SK-N-SH (cell line): ENCODE measurements around the gene ALG13. TPM values are rescaled to one million over a fixed set of nuclear protein-coding genes. Genes with fewer than 3 reads are reported as not detected.

ENCODE experiments used
- CTCF ChIA-PET: fragments of 300-600, 350-600 bp; formaldehyde crosslinking; extraction: SDS; loops from one replicate; lab custom pipeline; 2021; lab: Yijun Ruan, JAX
- POLR2A ChIA-PET: fragments of 350-600 bp; sonication (Branson Sonifier 250); formaldehyde crosslinking; extraction: SDS; loops from one replicate; lab custom pipeline; 2020; ENCODE audit warnings: antibody characterized with exemption, inconsistent platforms; lab: Yijun Ruan, JAX
- DNase-seq: peaks from one replicate; pipeline ENCODE4 v3.0.0; 2012
- H2AFZ ChIP-seq: fragments of 200-600 bp; sonication (generic); 2 replicates; pipeline ENCODE4 v1.8.1; 2016; ENCODE audit warnings: antibody characterized with exemption, mild to moderate bottlenecking, low read depth
- H3F3A ChIP-seq: fragments of 200-600 bp; sonication (generic); replicated peaks from 2 replicates; pipeline ENCODE3; 2016; ENCODE audit warnings: antibody characterized with exemption, mild to moderate bottlenecking; ENCODE audit not compliant: insufficient read depth
- H3K27ac ChIP-seq, 2 experiments: fragments of 200-500 bp in 1 of 2; fragments of 200-600 bp in 1 of 2; sonication (Bioruptor generic) in 1 of 2; sonication (generic), shearing (Covaris generic) in 1 of 2; 2 replicates each; pipeline versions ENCODE4 v1.5.1 to v1.6.1; 2014 to 2016; ENCODE audit warnings: low read depth in 2 of 2, inconsistent platforms in 1 of 2, low read length in 1 of 2, mild to moderate bottlenecking in 1 of 2, mixed read lengths in 1 of 2
- H3K27me3 ChIP-seq: fragments of 200-600 bp; sonication (generic), shearing (Covaris generic); 2 replicates; pipeline ENCODE4 v1.6.1; 2016; ENCODE audit warnings: mixed run types; ENCODE audit not compliant: insufficient read depth
- H3K36me3 ChIP-seq, 2 experiments: fragments of 200-500 bp in 1 of 2; fragments of 200-600 bp in 1 of 2; sonication (Bioruptor generic) in 1 of 2; sonication (generic) in 1 of 2; replicated peaks in 1 of 2; 2 replicates each; pipeline versions ENCODE3 to v1.5.1; 2014 to 2016; ENCODE audit warnings: low read length in 1 of 2, mild to moderate bottlenecking in 1 of 2; ENCODE audit not compliant: insufficient read depth in 2 of 2, control insufficient read depth in 1 of 2
- H3K4me1 ChIP-seq, 2 experiments: fragments of 200-500 bp in 1 of 2; fragments of 200-600 bp in 1 of 2; sonication (Bioruptor generic) in 1 of 2; sonication (generic), shearing (Covaris generic) in 1 of 2; 2 replicates each; pipeline versions ENCODE4 v1.5.1 to v1.6.1; 2014 to 2016; ENCODE audit warnings: low read depth in 1 of 2, low read length in 1 of 2, mixed run types in 1 of 2; ENCODE audit not compliant: insufficient read depth in 2 of 2, control insufficient read depth in 1 of 2
- H3K4me2 ChIP-seq: fragments of 200-600 bp; sonication (generic), shearing (Covaris generic); 2 replicates; pipeline ENCODE4 v1.6.1; 2017; ENCODE audit warnings: mixed run types
- H3K4me3 ChIP-seq, 2 experiments: fragments of 200-500 bp in 1 of 2; fragments of 200-600 bp in 1 of 2; sonication (Bioruptor generic) in 1 of 2; sonication (generic), shearing (Covaris generic) in 1 of 2; 2 replicates each; pipeline versions ENCODE4 v1.5.1 to v1.8.1; 2014 to 2016; ENCODE audit warnings: low read depth in 2 of 2, inconsistent platforms in 1 of 2, low read length in 1 of 2, mild to moderate bottlenecking in 1 of 2, mixed read lengths in 1 of 2, moderate library complexity in 1 of 2
- H3K79me2 ChIP-seq: fragments of 200-600 bp; sonication (generic); 2 replicates; pipeline ENCODE4 v1.8.1; 2017; ENCODE audit warnings: mild to moderate bottlenecking; ENCODE audit not compliant: insufficient read depth
- H3K9ac ChIP-seq: fragments of 200-600 bp; sonication (generic); 2 replicates; pipeline ENCODE4 v1.6.1; 2017; ENCODE audit warnings: mixed run types
- H3K9me2 ChIP-seq: fragments of 200-600 bp; sonication (generic); 2 replicates; pipeline ENCODE4 v1.6.1; 2017; ENCODE audit warnings: mixed run types
- H3K9me3 ChIP-seq: fragments of 200-600 bp; sonication (generic); 2 replicates; pipeline ENCODE4 v1.6.1; 2017; ENCODE audit warnings: mixed run types, mild to moderate bottlenecking, moderate library complexity
- H4K20me1 ChIP-seq: fragments of 200-600 bp; sonication (generic); 2 replicates; pipeline ENCODE4 v1.6.1; 2017; ENCODE audit warnings: mild to moderate bottlenecking, mixed run types; ENCODE audit not compliant: insufficient read depth
- CTCF ChIP-seq: fragments of 200-600 bp; sonication (generic); IDR thresholded peaks from 2 replicates; pipeline ENCODE4 v1.6.1; 2017; ENCODE audit warnings: antibody characterized with exemption, mild to moderate bottlenecking, moderate library complexity
- EP300 ChIP-seq, 2 experiments: IDR thresholded peaks; 2 replicates each; pipeline versions ENCODE4 v1.4.0 to v1.6.1; 2012; ENCODE audit warnings: borderline replicate concordance in 1 of 2, low read depth in 1 of 2, low read length in 1 of 2
- FOSL2 ChIP-seq: IDR thresholded peaks from 2 replicates; pipeline ENCODE4 v1.4.0; 2012; ENCODE audit warnings: low read depth, mild to moderate bottlenecking, moderate library complexity, borderline replicate concordance
- GATA2 ChIP-seq: sonication (generic); formaldehyde crosslinking; IDR thresholded peaks from 2 replicates; pipeline ENCODE4 v1.5.0; 2020; ENCODE audit warnings: mild to moderate bottlenecking, missing genetic modification reagents
- JUND ChIP-seq: IDR thresholded peaks from 2 replicates; pipeline ENCODE4 v1.4.0; 2012
- PBX3 ChIP-seq: IDR thresholded peaks from 2 replicates; pipeline ENCODE4; 2012
- POLR2AphosphoS5 ChIP-seq: IDR thresholded peaks from 2 replicates; pipeline ENCODE4 v1.6.1; 2012; ENCODE audit warnings: low read depth, low read length
- RAD21 ChIP-seq: IDR thresholded peaks from 2 replicates; pipeline ENCODE4 v1.6.1; 2012; ENCODE audit warnings: mild to moderate bottlenecking, low read length
- RCOR1 ChIP-seq: fragments of 150-350 bp; IDR thresholded peaks from 2 replicates; pipeline ENCODE4 v1.6.1; 2017; ENCODE audit warnings: antibody characterized with exemption, low read length
- RFX5 ChIP-seq: IDR thresholded peaks from 2 replicates; pipeline ENCODE4 v1.6.1; 2012; ENCODE audit warnings: mild to moderate bottlenecking, improper control_type of control experiment, low read length
- RXRA ChIP-seq: IDR thresholded peaks from 2 replicates; pipeline ENCODE4 v1.4.0; 2012; ENCODE audit warnings: low read depth, mild to moderate bottlenecking, borderline replicate concordance
- TAF1 ChIP-seq: IDR thresholded peaks from 2 replicates; pipeline ENCODE4 v1.6.1; 2012; ENCODE audit warnings: low read depth, mild to moderate bottlenecking, low read length, moderate library complexity, borderline replicate concordance
- WGBS: methylation state at CpG from one replicate; pipeline ENCODE4 v1.1.6; 2017; ENCODE audit warnings: low lambda C conversion rate; 5-methylcytosine and 5-hydroxymethylcytosine counted together
- polyA plus RNA-seq, 3 experiments: library from polyadenylated mRNA; depleted of rRNA; stranded (reverse); fragments of >200 nt; gene quantifications; 2 replicates each; pipeline ENCODE4 v1.2.3, GENCODE V29; 2012

The ALG13 gene
- polyA plus RNA-seq, 1 of the 3 experiments (the other 2 are of a cell fraction), result 76.7 TPM

GRCh38 chrX:111646515-111646914, 34.5 kb upstream of the ALG13 start:
- no peaks in the 10 kb centered on the region for H3K79me2 ChIP-seq
- no peaks in the 10 kb centered on the region for H3K36me3 ChIP-seq
- H3K9me2 ChIP-seq, result no peaks in the 10 kb centered on the region
- H3K9me3 ChIP-seq, result no peaks in the 10 kb centered on the region
- H3K4me1 ChIP-seq, result no peaks in the 10 kb centered on the region
- H3K4me2 ChIP-seq, result no peak overlapping the region
- H3K4me3 ChIP-seq, result no peak overlapping the region
- H3K27ac ChIP-seq, result no peak overlapping the region
- H3F3A ChIP-seq, result no peaks in the 10 kb centered on the region
- TF ChIP-seq GATA2 (CRISPR knock-in tag), result no peak
- no peak for TF ChIP-seq RCOR1
- 21% methylated on average over 1 of the region's 1 CpG for WGBS
- ChIA-PET CTCF (interaction anchor here (1.2 kb wide), 1 partner anchor 78 kb away, joined by 3 read pairs; no protein-coding TSS in a partner anchor), POLR2A (no interaction called here)
- H2AFZ ChIP-seq, result no peak overlapping the region
- H3K9ac ChIP-seq, result no peak overlapping the region
- no peaks in the 10 kb centered on the region for H4K20me1 ChIP-seq
- H3K27me3 ChIP-seq, result no peaks in the 10 kb centered on the region; the same call in 1 of the 2 replicates
- DNase-seq, result no peak

GRCh38 chrX:111648802-111649201, 32.2 kb upstream of the ALG13 start:
- H3K4me1 ChIP-seq, result no peaks in the 10 kb centered on the region
- no peaks in the 10 kb centered on the region for H3K9me2 ChIP-seq
- H3K27me3 ChIP-seq, result no peaks in the 10 kb centered on the region; the same call in 1 of the 2 replicates
- H3K36me3 ChIP-seq, result no peaks in the 10 kb centered on the region
- no peak overlapping the region for H3K4me3 ChIP-seq
- H3K27ac ChIP-seq, result no peak overlapping the region
- TF ChIP-seq RAD21 (no peak), FOSL2 (no peak), RXRA (no peak), CTCF (no peak), JUND (no peak), EP300 (IDR thresholded peaks at IDR 0.05; ENCODE audit: borderline replicate concordance in 1 of 2, low read depth in 1 of 2, low read length in 1 of 2) (no peak), POLR2AphosphoS5 (no peak), RFX5 (no peak), PBX3 (no peak), TAF1 (no peak)
- no peak overlapping the region for H3K9ac ChIP-seq
- H3K9me3 ChIP-seq, result no peaks in the 10 kb centered on the region
- ChIA-PET POLR2A (interaction anchor here (0.6 kb wide), 1 partner anchor 127 kb away, joined by 3 read pairs; no protein-coding TSS in a partner anchor), CTCF (interaction anchor here (1.7 to 2.0 kb wide), 2 partner anchors 32 to 201 kb away, joined by 6 to 7 read pairs; partner anchors contain the start of gene ALG13)
- DNase-seq, result no peak
- H3F3A ChIP-seq, result no peaks in the 10 kb centered on the region
- no peaks in the 10 kb centered on the region for H3K79me2 ChIP-seq
- WGBS, result 33% methylated on average over 2 of the region's 3 CpGs
- no peaks in the 10 kb centered on the region for H4K20me1 ChIP-seq
- H3K4me2 ChIP-seq, result no peak overlapping the region
- H2AFZ ChIP-seq, result no peak overlapping the region
